Islet precursor cell (in vitro differentiated cells): ENCODE measurements around the gene FIBCD1.

Experiments used
- DNase-seq: peaks from one replicate; pipeline ENCODE4 v3.0.0-alpha.2; 2018

FIBCD1 gene

GRCh38 chr9:130935648-130936271 lies 3.3 kb downstream of the FIBCD1 start:
- DNase-seq: no peak

GRCh38 chr9:130934702-130935647 lies 4.1 kb downstream of the FIBCD1 start:
- peak; percentile 63 for DNase-seq

GRCh38 chr9:130934246-130934645 lies 4.8 kb downstream of the FIBCD1 start:
- DNase-seq: peak; percentile 42

- peak; percentile 82 for DNase-seq
These were observed 5.7 kb downstream of the FIBCD1 start for GRCh38 chr9:130933114-130934046.

GRCh38 chr9:130932255-130933079 lies 6.6 kb downstream of the FIBCD1 start:
- peak; percentile 87 for DNase-seq

GRCh38 chr9:130931508-130932254 lies 7.4 kb downstream of the FIBCD1 start:
- DNase-seq: no peak

GRCh38 chr9:130930804-130931349 lies 8.2 kb downstream of the FIBCD1 start:
- DNase-seq: peak; percentile 40

- peak; percentile 50 for DNase-seq
These were observed 8.8 kb downstream of the FIBCD1 start for GRCh38 chr9:130930132-130930803.

- peak; percentile 48 for DNase-seq
These were observed 9.4 kb downstream of the FIBCD1 start for GRCh38 chr9:130929571-130930038.

GRCh38 chr9:130927995-130928900 lies 10.8 kb downstream of the FIBCD1 start:
- no peak for DNase-seq

GRCh38 chr9:130927338-130927737 lies 11.7 kb downstream of the FIBCD1 start:
- no peak for DNase-seq

- DNase-seq: no peak
These were observed 13.9 kb downstream of the FIBCD1 start for GRCh38 chr9:130925050-130925678.

GRCh38 chr9:130924448-130924788 lies 14.6 kb downstream of the FIBCD1 start:
- no peak for DNase-seq

GRCh38 chr9:130923611-130924447 lies 15.2 kb downstream of the FIBCD1 start:
- no peak for DNase-seq

GRCh38 chr9:130922893-130923610 lies 16.0 kb downstream of the FIBCD1 start:
- DNase-seq: no peak

- no peak for DNase-seq
These were observed 16.8 kb downstream of the FIBCD1 start for GRCh38 chr9:130921989-130922892.
